GM23338 (cell line): ENCODE measurements around the gene LPP.

Experiments used
- CREB1 ChIP-seq: fragments of 250-450 bp; sonication (Bioruptor Pico); IDR thresholded peaks from 2 replicates; pipeline ENCODE4 v1.5.0; 2020; ENCODE audit warnings: low read depth, mild to moderate bottlenecking, moderate library complexity
- EZH2 ChIP-seq: fragments of 200-600 bp; sonication (generic); IDR thresholded peaks from one replicate; pipeline ENCODE4 v1.8.0; 2017; ENCODE audit warnings: antibody characterized with exemption, mild to moderate bottlenecking, low read depth; ENCODE audit not compliant: unreplicated experiment
- EZH2phosphoT487 ChIP-seq: fragments of 200-600 bp; sonication (generic); IDR thresholded peaks from one replicate; pipeline ENCODE4 v1.8.1; 2018; ENCODE audit warnings: antibody characterized with exemption; ENCODE audit not compliant: unreplicated experiment
- JUNB ChIP-seq: IDR thresholded peaks from one replicate; pipeline ENCODE4 v1.6.1; 2016; ENCODE audit warnings: antibody characterized with exemption; ENCODE audit not compliant: unreplicated experiment
- POLR2AphosphoS5 ChIP-seq: IDR thresholded peaks from 2 replicates; pipeline ENCODE4 v1.6.1; 2016; ENCODE audit warnings: antibody characterized with exemption, low read depth
- TF ChIP-seq, protein P1 (sequence below), 2 experiments: fragments of 200-600 bp in 1 of 2; sonication (generic) in 1 of 2; conservative IDR thresholded peaks; 2 replicates each; pipeline versions ENCODE4 v1.5.1 to v1.6.1; 2016 to 2017; ENCODE audit warnings: antibody characterized with exemption in 2 of 2, low read depth in 2 of 2, mild to moderate bottlenecking in 2 of 2, moderate library complexity in 1 of 2
- TF ChIP-seq, protein P2 (sequence below): IDR thresholded peaks from one replicate; pipeline ENCODE4 v1.6.1; 2018; ENCODE audit warnings: antibody characterized with exemption; ENCODE audit not compliant: unreplicated experiment

DNA sequence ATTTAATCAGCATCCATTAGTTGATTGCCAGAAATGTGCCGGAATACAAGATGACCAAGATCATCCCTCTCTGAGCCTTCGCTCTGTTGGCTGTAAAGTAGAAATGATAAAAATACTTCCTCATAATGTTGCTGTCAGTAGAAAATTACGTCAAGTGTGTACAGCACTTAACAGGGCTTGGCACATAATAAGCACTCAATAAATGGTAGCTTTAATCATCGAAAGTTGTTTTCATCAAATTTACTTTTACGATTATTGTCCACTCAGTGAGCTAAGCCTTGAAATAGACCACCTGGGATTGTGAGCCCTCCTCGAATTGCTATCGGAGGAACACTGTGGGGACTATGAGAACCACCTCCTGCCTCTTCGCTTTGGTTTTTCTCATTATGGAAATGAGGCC lies 716.5 kb downstream of the LPP start:
- TF ChIP-seq, protein P1, sequence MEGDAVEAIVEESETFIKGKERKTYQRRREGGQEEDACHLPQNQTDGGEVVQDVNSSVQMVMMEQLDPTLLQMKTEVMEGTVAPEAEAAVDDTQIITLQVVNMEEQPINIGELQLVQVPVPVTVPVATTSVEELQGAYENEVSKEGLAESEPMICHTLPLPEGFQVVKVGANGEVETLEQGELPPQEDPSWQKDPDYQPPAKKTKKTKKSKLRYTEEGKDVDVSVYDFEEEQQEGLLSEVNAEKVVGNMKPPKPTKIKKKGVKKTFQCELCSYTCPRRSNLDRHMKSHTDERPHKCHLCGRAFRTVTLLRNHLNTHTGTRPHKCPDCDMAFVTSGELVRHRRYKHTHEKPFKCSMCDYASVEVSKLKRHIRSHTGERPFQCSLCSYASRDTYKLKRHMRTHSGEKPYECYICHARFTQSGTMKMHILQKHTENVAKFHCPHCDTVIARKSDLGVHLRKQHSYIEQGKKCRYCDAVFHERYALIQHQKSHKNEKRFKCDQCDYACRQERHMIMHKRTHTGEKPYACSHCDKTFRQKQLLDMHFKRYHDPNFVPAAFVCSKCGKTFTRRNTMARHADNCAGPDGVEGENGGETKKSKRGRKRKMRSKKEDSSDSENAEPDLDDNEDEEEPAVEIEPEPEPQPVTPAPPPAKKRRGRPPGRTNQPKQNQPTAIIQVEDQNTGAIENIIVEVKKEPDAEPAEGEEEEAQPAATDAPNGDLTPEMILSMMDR (conservative IDR thresholded peaks at IDR 0.05; ENCODE audit: low read depth in 2 of 2), result no peak
- no peak for TF ChIP-seq EZH2phosphoT487
- TF ChIP-seq CREB1 (CRISPR knock-in tag), result no peak
- TF ChIP-seq EZH2, result no peak
- no peak for TF ChIP-seq POLR2AphosphoS5
- TF ChIP-seq JUNB, result no peak
- TF ChIP-seq, protein P2, sequence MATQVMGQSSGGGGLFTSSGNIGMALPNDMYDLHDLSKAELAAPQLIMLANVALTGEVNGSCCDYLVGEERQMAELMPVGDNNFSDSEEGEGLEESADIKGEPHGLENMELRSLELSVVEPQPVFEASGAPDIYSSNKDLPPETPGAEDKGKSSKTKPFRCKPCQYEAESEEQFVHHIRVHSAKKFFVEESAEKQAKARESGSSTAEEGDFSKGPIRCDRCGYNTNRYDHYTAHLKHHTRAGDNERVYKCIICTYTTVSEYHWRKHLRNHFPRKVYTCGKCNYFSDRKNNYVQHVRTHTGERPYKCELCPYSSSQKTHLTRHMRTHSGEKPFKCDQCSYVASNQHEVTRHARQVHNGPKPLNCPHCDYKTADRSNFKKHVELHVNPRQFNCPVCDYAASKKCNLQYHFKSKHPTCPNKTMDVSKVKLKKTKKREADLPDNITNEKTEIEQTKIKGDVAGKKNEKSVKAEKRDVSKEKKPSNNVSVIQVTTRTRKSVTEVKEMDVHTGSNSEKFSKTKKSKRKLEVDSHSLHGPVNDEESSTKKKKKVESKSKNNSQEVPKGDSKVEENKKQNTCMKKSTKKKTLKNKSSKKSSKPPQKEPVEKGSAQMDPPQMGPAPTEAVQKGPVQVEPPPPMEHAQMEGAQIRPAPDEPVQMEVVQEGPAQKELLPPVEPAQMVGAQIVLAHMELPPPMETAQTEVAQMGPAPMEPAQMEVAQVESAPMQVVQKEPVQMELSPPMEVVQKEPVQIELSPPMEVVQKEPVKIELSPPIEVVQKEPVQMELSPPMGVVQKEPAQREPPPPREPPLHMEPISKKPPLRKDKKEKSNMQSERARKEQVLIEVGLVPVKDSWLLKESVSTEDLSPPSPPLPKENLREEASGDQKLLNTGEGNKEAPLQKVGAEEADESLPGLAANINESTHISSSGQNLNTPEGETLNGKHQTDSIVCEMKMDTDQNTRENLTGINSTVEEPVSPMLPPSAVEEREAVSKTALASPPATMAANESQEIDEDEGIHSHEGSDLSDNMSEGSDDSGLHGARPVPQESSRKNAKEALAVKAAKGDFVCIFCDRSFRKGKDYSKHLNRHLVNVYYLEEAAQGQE, result no peak
